Measurements from ENCODE around the gene RASGRP3.

RASGRP3 gene

GRCh38 chr2:33526921-33527320 is 50.5 kb downstream of the RASGRP3 start:
- DNase-seq = no peak

GRCh38 chr2:33528441-33528950 is 52.0 kb downstream of the RASGRP3 start:
- DNase-seq = no peak

- no peak for DNase-seq
Measured at GRCh38 chr2:33529771-33530481, 53.5 kb downstream of the RASGRP3 start.

- no peak for DNase-seq
Measured at GRCh38 chr2:33530690-33531548, 54.5 kb downstream of the RASGRP3 start.

- no peak for DNase-seq
Measured at GRCh38 chr2:33531549-33532059, 55.2 kb downstream of the RASGRP3 start.

- no peak for DNase-seq
Measured at GRCh38 chr2:33532146-33532545, 55.7 kb downstream of the RASGRP3 start.

- no peak for DNase-seq
Measured at GRCh38 chr2:33532966-33533365, 56.5 kb downstream of the RASGRP3 start.

GRCh38 chr2:33535421-33535820 is 59.0 kb downstream of the RASGRP3 start:
- DNase-seq = no peak

- DNase-seq = no peak
Measured at GRCh38 chr2:33541243-33541642, 64.8 kb downstream of the RASGRP3 start.

GRCh38 chr2:33550206-33550605 is 73.8 kb downstream of the RASGRP3 start:
- DNase-seq = no peak

GRCh38 chr2:33552758-33553461 is 76.5 kb downstream of the RASGRP3 start:
- no peak for DNase-seq

- DNase-seq = no peak
Measured at GRCh38 chr2:33555681-33556080, 79.2 kb downstream of the RASGRP3 start.

- no peak for DNase-seq
Measured at GRCh38 chr2:33559328-33559727, 82.9 kb downstream of the RASGRP3 start.

- DNase-seq = no peak
Measured at GRCh38 chr2:33560017-33560416, 83.6 kb downstream of the RASGRP3 start.

GRCh38 chr2:33561872-33562271 is 85.4 kb downstream of the RASGRP3 start:
- DNase-seq = no peak

GRCh38 chr2:33570681-33571080 is 94.2 kb downstream of the RASGRP3 start:
- DNase-seq = no peak

GRCh38 chr2:33573657-33574056 is 97.2 kb downstream of the RASGRP3 start:
- no peak for DNase-seq

- no peak for DNase-seq
Measured at GRCh38 chr2:33577084-33577483, 100.6 kb downstream of the RASGRP3 start.

GRCh38 chr2:33577668-33578067 is 101.2 kb downstream of the RASGRP3 start:
- DNase-seq = no peak

- DNase-seq = no peak
Measured at GRCh38 chr2:33579227-33579626, 102.8 kb downstream of the RASGRP3 start.

GRCh38 chr2:33581872-33582271 is 105.4 kb downstream of the RASGRP3 start:
- no peak for DNase-seq

GRCh38 chr2:33583194-33583938 is 106.9 kb downstream of the RASGRP3 start:
- DNase-seq = no peak

All from activated gamma-delta T cell (primary cell).